ENCODE data around the gene HDAC9.

GRCh38 chr7:18653381-18654155 is 158.0 kb downstream of the HDAC9 start:
- TF ChIP-seq, protein P1, sequence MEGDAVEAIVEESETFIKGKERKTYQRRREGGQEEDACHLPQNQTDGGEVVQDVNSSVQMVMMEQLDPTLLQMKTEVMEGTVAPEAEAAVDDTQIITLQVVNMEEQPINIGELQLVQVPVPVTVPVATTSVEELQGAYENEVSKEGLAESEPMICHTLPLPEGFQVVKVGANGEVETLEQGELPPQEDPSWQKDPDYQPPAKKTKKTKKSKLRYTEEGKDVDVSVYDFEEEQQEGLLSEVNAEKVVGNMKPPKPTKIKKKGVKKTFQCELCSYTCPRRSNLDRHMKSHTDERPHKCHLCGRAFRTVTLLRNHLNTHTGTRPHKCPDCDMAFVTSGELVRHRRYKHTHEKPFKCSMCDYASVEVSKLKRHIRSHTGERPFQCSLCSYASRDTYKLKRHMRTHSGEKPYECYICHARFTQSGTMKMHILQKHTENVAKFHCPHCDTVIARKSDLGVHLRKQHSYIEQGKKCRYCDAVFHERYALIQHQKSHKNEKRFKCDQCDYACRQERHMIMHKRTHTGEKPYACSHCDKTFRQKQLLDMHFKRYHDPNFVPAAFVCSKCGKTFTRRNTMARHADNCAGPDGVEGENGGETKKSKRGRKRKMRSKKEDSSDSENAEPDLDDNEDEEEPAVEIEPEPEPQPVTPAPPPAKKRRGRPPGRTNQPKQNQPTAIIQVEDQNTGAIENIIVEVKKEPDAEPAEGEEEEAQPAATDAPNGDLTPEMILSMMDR (IDR thresholded peaks at IDR 0.05), result no peak
- no peak for TF ChIP-seq POLR2A (IDR thresholded peaks at IDR 0.05)

Data from vagina (tissue), 2 donors.